ENCODE results near the gene GOT1.

Gene GOT1

GRCh38 chr10:99432881-99433280, 2.5 kb upstream of the GOT1 start:
- no peak for DNase-seq

- no peak for DNase-seq
Measured at GRCh38 chr10:99432047-99432446, 1.6 kb upstream of the GOT1 start.

GRCh38 chr10:99431190-99431760, 851 bp upstream of the GOT1 start:
- no peak for DNase-seq

- no peak for DNase-seq
Measured at GRCh38 chr10:99430116-99430450, 341 bp downstream of the GOT1 start.

GRCh38 chr10:99429517-99430095, 818 bp downstream of the GOT1 start:
- DNase-seq = no peak

- no peak for DNase-seq
Measured at GRCh38 chr10:99427566-99428190, 2.7 kb downstream of the GOT1 start.

- no peak for DNase-seq
Measured at GRCh38 chr10:99426689-99427088, 3.7 kb downstream of the GOT1 start.

- DNase-seq = no peak
Measured at GRCh38 chr10:99425204-99425603, 5.2 kb downstream of the GOT1 start.

- DNase-seq = no peak
Measured at GRCh38 chr10:99424656-99425055, 5.8 kb downstream of the GOT1 start.

GRCh38 chr10:99422529-99423096, 7.8 kb downstream of the GOT1 start:
- DNase-seq = no peak

- DNase-seq = no peak
Measured at GRCh38 chr10:99421233-99421739, 9.1 kb downstream of the GOT1 start.

- DNase-seq = no peak
Measured at GRCh38 chr10:99419688-99420087, 10.7 kb downstream of the GOT1 start.

GRCh38 chr10:99418910-99419624, 11.4 kb downstream of the GOT1 start:
- no peak for DNase-seq

- DNase-seq = no peak
Measured at GRCh38 chr10:99412099-99412498, 18.3 kb downstream of the GOT1 start.

GRCh38 chr10:99411546-99411945, 18.9 kb downstream of the GOT1 start:
- DNase-seq = no peak

- DNase-seq = no peak
Measured at GRCh38 chr10:99410876-99411275, 19.5 kb downstream of the GOT1 start.

GRCh38 chr10:99410146-99410545, 20.3 kb downstream of the GOT1 start:
- no peak for DNase-seq

GRCh38 chr10:99406149-99406548, 24.3 kb downstream of the GOT1 start:
- DNase-seq = no peak

GRCh38 chr10:99403674-99404073, 26.8 kb downstream of the GOT1 start:
- no peak for DNase-seq

- DNase-seq = no peak
Measured at GRCh38 chr10:99399664-99400063, 30.8 kb downstream of the GOT1 start.

GRCh38 chr10:99396471-99396870, 34.0 kb downstream of the GOT1 start:
- DNase-seq = no peak

GRCh38 chr10:99395750-99396445, 34.5 kb downstream of the GOT1 start:
- DNase-seq = no peak

- no peak for DNase-seq
Measured at GRCh38 chr10:99394761-99395386, 35.5 kb downstream of the GOT1 start.
